BLaER1 (cell line): ENCODE measurements around the gene ACAD11.
"Not testable (repeated sequence)": the region's sequence is repeated elsewhere in the genome, so short reads cannot be mapped to it uniquely, and the experiment has no call there.

ENCODE experiments used
- H3K27ac ChIP-seq: shearing (Covaris generic); formaldehyde crosslinking; 2 replicates; pipeline ENCODE4 v1.8.1; 2022
- H3K27me3 ChIP-seq: shearing (Covaris generic); formaldehyde crosslinking; 2 replicates; pipeline ENCODE4 v1.8.1; 2022
- H3K36me3 ChIP-seq: shearing (Covaris generic); formaldehyde crosslinking; 2 replicates; pipeline ENCODE4 v1.8.1; 2022
- H3K4me1 ChIP-seq: shearing (Covaris generic); formaldehyde crosslinking; 2 replicates; pipeline ENCODE4 v1.8.1; 2022
- H3K4me2 ChIP-seq: shearing (Covaris generic); formaldehyde crosslinking; 2 replicates; pipeline ENCODE4 v1.8.1; 2022
- H3K4me3 ChIP-seq: shearing (Covaris generic); formaldehyde crosslinking; 2 replicates; pipeline ENCODE4 v1.8.1; 2022
- H3K9ac ChIP-seq: shearing (Covaris generic); formaldehyde crosslinking; 2 replicates; pipeline ENCODE4 v1.8.1; 2022
- H3K9me3 ChIP-seq: shearing (Covaris generic); formaldehyde crosslinking; 2 replicates; pipeline ENCODE4 v1.8.1; 2022
- H4K20me1 ChIP-seq: shearing (Covaris generic); formaldehyde crosslinking; 2 replicates; pipeline ENCODE4 v1.8.1; 2022
- Cebpa-rat ChIP-seq: shearing (Covaris generic); IDR thresholded peaks from 2 replicates; pipeline ENCODE4 v1.8.1; 2022

Gene ACAD11

DNA sequence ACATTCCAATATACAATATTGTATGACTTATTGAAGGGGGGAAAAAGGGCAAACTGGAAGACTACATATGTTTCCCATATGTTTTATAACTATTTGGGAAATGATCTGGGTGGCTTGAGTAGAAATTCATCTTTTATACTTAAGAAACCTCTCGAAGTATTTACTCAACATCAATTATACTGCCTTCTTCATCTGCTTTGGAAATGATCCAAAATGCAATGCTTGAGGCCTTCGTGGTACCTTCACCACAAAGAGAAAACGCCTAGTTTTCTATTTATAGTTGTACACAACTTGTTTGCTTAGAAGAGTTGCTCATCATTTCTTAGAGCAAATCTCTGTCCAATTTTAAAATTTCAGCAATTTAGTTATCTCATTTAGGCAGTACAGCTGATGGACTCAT is 43.7 kb downstream of the ACAD11 start:
- Histone ChIP-seq H3K9ac (no peak overlapping the region), H3K27me3 (no peaks in the 10 kb centered on the region), H4K20me1 (no peaks in the 10 kb centered on the region), H3K4me3 (no peak overlapping the region), H3K36me3 (peaks cover 17% of the 10 kb centered on the region), H3K27ac (no peak overlapping the region), H3K9me3 (peaks cover 7% of the 10 kb centered on the region), H3K4me1 (no peaks in the 10 kb centered on the region), H3K4me2 (no peak overlapping the region)
- no peak for TF ChIP-seq Cebpa-rat

DNA sequence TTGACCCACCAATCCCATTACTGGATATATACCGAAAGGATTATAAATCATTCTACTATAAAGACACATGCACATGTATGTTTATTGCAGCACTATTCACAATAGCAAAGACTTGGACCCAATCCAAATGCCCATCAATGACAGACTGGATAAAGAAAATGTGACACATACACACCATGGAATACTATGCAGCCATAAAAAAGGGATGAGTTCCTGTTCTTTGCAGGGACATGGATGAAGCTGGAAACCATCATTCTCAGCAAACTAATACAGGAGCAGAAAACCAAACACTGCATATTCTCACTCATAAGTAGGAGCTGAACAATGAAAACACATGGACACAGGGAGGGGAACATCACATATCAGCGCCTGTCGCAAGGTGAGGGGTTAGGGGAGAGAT is 44.3 kb downstream of the ACAD11 start:
- H3K9ac ChIP-seq, H3K27me3 ChIP-seq, H3K4me3 ChIP-seq, H3K4me1 ChIP-seq, H4K20me1 ChIP-seq, H3K9me3 ChIP-seq, H3K4me2 ChIP-seq, H3K27ac ChIP-seq: not testable (repeated sequence)
- H3K36me3 ChIP-seq, result peaks cover 17% of the 10 kb centered on the region

DNA sequence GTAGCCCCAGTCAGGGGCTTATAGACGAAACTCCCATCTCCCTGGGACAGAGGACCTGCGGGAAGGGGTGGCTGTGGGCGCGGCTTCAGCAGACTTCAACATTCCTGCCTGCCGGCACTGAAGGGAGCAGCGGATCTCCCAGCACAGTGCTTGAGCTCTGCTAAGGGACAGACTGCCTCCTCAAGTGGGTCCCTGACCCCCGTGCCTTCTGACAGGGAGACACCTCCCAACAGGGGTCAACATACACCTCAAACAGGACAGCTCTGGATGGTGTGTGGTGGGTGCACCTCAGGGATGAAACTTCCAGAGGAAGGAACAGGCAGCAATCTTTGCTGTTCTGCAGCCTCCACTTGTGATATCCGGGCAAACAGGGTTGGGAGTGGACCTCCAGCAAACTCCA is 53.0 kb downstream of the ACAD11 start:
- not testable (repeated sequence) for H3K4me1 ChIP-seq, H3K27ac ChIP-seq, H3K9me3 ChIP-seq, H3K4me3 ChIP-seq, H3K4me2 ChIP-seq, H4K20me1 ChIP-seq, H3K27me3 ChIP-seq, H3K9ac ChIP-seq
- peaks cover 15% of the 10 kb centered on the region for H3K36me3 ChIP-seq

DNA sequence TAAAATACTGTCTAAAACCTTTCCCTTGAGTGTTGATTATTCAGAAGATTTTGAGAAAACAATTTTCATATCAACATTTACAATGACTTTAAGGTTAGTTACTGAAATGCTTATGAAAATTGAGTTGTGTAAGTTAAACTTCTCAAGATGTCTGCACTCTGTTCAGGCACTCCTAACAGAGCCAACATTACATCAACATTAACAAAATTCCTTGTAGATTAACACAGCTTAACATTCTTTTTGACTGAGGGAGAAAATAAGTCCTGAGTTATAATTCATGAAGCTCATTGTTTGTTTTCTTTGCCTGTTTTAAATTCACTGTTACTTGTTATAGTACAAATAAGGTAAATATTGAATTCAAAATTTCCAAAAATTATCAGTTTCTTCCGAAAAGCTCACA is 53.5 kb downstream of the ACAD11 start:
- H3K4me3 ChIP-seq, result no peak overlapping the region
- no peak for TF ChIP-seq Cebpa-rat
- no peaks in the 10 kb centered on the region for H3K9me3 ChIP-seq
- no peak overlapping the region for H3K4me2 ChIP-seq
- H3K4me1 ChIP-seq, result no peaks in the 10 kb centered on the region
- H3K27ac ChIP-seq, result no peak overlapping the region
- H3K9ac ChIP-seq, result no peak overlapping the region
- no peaks in the 10 kb centered on the region for H3K27me3 ChIP-seq
- peaks cover 15% of the 10 kb centered on the region for H3K36me3 ChIP-seq
- H4K20me1 ChIP-seq, result no peaks in the 10 kb centered on the region

DNA sequence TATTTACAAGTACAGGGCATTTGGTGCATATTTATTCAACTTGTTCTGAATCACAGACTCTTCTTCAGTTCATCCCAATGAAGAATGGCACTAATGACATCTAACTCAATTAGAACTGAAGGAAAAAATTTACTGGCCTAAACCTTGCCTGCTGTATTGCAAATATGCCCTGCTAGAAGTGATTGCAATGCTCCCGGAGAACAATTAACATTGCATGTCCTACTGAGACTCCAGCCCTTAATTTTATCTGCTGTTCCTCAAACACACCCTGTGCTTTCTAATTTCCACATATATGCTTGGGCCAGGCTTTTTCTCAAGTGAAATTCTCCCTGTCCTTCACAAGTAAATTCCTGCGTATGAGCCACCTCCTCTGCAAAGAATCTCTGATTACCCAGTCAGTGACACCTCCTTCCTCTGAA is 54.2 kb downstream of the ACAD11 start:
- TF ChIP-seq Cebpa-rat, result no peak
- H3K36me3 ChIP-seq, result peaks cover 15% of the 10 kb centered on the region
- no peaks in the 10 kb centered on the region for H3K4me1 ChIP-seq
- no peak overlapping the region for H3K27ac ChIP-seq
- H4K20me1 ChIP-seq, result no peaks in the 10 kb centered on the region
- H3K4me2 ChIP-seq, result no peak overlapping the region
- no peaks in the 10 kb centered on the region for H3K9me3 ChIP-seq
- H3K4me3 ChIP-seq, result no peak overlapping the region
- no peaks in the 10 kb centered on the region for H3K27me3 ChIP-seq
- no peak overlapping the region for H3K9ac ChIP-seq

DNA sequence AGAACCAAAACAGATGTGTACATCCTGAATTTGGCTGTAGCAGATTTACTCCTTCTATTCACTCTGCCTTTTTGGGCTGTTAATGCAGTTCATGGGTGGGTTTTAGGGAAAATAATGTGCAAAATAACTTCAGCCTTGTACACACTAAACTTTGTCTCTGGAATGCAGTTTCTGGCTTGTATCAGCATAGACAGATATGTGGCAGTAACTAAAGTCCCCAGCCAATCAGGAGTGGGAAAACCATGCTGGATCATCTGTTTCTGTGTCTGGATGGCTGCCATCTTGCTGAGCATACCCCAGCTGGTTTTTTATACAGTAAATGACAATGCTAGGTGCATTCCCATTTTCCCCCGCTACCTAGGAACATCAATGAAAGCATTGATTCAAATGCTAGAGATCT is 59.0 kb downstream of the ACAD11 start:
- not testable (repeated sequence) for H3K4me3 ChIP-seq, H3K27me3 ChIP-seq, H3K9ac ChIP-seq, H3K9me3 ChIP-seq, H3K4me2 ChIP-seq, H3K4me1 ChIP-seq, H3K27ac ChIP-seq, H4K20me1 ChIP-seq
- peaks cover 24% of the 10 kb centered on the region for H3K36me3 ChIP-seq

DNA sequence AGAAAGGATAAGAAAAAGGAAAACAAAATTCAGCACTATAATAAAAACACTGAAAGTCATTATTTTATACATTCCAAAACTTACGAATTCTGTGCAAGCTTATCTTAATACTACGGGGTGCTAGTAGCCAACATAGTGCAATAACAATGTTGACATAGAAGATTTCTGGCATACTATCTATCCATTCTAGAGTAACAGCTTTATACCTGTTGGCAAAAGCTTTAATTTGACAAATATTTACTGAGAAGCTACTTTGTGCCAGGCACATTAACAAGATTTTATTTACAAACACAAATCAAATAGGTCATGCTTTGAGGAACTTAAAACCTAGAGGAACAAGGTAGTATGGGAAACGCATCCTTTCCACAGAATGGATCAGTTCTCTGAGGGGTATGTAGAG is 61.4 kb downstream of the ACAD11 start:
- TF ChIP-seq Cebpa-rat, result no peak
- Histone ChIP-seq H3K4me2 (no peak overlapping the region), H3K4me1 (no peaks in the 10 kb centered on the region), H3K9ac (no peak overlapping the region), H3K9me3 (no peaks in the 10 kb centered on the region), H3K36me3 (peaks cover 21% of the 10 kb centered on the region), H3K27ac (no peak overlapping the region), H4K20me1 (no peaks in the 10 kb centered on the region), H3K27me3 (no peaks in the 10 kb centered on the region), H3K4me3 (no peak overlapping the region)

DNA sequence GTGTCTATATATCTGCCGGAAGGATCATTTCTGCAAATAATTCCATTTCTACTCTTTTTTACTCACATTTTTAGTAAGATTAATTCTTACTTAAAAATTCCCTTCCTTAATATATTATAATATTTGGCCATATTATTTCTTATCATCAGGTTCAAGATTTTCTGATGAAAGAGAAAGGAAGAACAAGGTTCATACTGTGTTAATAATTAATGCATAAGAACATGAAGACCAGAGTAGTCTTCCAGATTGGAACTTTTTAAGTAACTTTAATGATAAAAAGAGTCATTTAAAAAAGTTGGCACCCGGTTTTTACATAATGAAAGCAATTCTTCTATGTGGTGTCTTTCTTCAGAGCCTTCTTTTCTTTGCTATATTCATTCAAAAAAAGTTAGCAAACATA is 61.9 kb downstream of the ACAD11 start:
- TF ChIP-seq Cebpa-rat, result no peak
- no peaks in the 10 kb centered on the region for H3K4me1 ChIP-seq
- no peaks in the 10 kb centered on the region for H4K20me1 ChIP-seq
- no peak overlapping the region for H3K27ac ChIP-seq
- no peak overlapping the region for H3K4me2 ChIP-seq
- H3K9me3 ChIP-seq, result no peaks in the 10 kb centered on the region
- no peak overlapping the region for H3K4me3 ChIP-seq
- H3K27me3 ChIP-seq, result no peaks in the 10 kb centered on the region
- H3K9ac ChIP-seq, result no peak overlapping the region
- H3K36me3 ChIP-seq, result peaks cover 16% of the 10 kb centered on the region

DNA sequence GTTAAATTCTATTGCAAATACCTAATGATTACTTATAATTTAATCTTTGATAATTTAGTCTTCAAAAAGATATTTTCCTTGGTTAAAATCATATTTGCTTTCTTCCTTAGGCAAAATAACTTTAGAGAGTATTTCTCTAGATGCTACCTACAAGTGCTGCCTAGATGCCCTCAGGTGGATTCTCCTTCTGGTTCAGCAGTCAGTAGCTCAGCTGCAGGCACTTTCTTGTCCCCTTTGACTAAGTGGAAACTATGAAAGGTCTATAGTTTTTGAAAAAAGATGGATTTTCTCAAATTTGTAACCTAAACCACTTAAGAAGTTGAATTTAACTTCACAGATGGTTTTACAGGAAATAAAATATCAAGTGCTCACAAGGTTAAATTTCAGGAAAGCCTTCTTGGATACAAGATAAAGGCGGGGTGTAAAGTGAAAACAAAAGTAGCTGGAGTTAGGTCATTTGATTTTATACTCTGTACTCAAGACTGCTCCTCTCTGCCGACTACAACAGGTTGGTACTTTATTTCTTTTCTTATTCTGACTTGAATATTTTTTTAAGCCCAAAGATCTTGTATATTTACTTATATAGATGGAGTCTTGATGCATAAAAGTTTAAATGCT is 62.7 kb downstream of the ACAD11 start, which contains the start of gene ACKR4:
TSS of gene ACKR4 (plus strand) at position 455 of the 618 bp plus-strand sequence. CDS start 3,128 bp downstream, outside the sequence.
- H3K9ac ChIP-seq, result no peak within 1 kb of the TSS
- H3K27ac ChIP-seq, result no peak within 1 kb of the TSS
- H3K27me3 ChIP-seq, result no peaks in the 10 kb centered on the region
- no peaks in the 10 kb centered on the region for H3K4me1 ChIP-seq
- H3K4me2 ChIP-seq, result no peak within 1 kb of the TSS
- H4K20me1 ChIP-seq, result no peaks in the 10 kb centered on the region
- no peak within 1 kb of the TSS for H3K4me3 ChIP-seq
- peaks cover 15% of the 10 kb centered on the region for H3K36me3 ChIP-seq
- TF ChIP-seq Cebpa-rat, result no peak
- no peaks in the 10 kb centered on the region for H3K9me3 ChIP-seq

DNA sequence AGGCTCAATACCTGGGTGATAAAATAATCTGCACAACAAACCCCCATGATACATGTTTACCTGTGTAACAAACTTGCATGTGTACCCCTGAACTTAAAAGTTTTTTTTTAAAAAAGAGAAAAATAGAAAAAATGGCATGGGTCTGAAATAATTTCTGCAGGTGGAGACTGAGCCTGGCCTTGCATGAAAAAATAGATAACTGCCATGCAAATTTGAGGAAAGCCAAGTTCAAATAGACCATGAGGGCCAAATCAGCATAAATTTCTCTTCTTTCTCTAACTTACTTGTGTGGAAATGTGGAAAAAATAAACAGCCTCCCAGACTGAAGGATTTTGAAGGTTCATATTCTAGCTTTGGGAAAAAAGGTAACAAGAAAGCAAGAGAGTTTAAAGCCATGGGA is 63.3 kb downstream of the ACAD11 start:
- Histone ChIP-seq H3K27ac (no peak overlapping the region), H3K36me3 (peaks cover 15% of the 10 kb centered on the region), H3K9ac (no peak overlapping the region), H3K4me1 (no peaks in the 10 kb centered on the region), H3K9me3 (no peaks in the 10 kb centered on the region), H3K4me2 (no peak overlapping the region), H4K20me1 (no peaks in the 10 kb centered on the region), H3K4me3 (no peak overlapping the region), H3K27me3 (no peaks in the 10 kb centered on the region)
- TF ChIP-seq Cebpa-rat, result no peak

DNA sequence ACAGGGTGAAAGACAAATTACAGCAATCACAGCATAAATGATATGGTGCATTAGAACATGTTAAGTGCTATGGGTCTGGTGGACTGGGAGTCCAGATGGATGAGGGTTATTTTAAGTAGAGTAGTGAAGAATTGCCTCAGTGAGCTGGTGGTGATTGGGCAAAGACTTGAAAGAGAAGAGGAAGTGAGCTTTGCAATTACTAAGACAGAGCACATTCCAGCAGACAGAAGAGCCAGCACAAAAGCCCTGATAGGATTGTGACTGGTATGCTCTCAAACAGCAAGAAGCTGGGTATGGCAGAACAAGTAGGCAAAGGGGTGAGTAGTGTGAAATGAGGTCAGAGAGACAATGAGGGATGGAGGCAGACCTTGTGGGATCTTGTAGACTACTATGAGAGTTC is 64.6 kb downstream of the ACAD11 start:
- H3K27me3 ChIP-seq, result no peaks in the 10 kb centered on the region
- H3K4me2 ChIP-seq, result no peak overlapping the region
- no peaks in the 10 kb centered on the region for H4K20me1 ChIP-seq
- peaks cover 19% of the 10 kb centered on the region for H3K36me3 ChIP-seq
- H3K9ac ChIP-seq, result no peak overlapping the region
- no peak overlapping the region for H3K27ac ChIP-seq
- H3K4me3 ChIP-seq, result no peak overlapping the region
- TF ChIP-seq Cebpa-rat, result no peak
- no peaks in the 10 kb centered on the region for H3K9me3 ChIP-seq
- H3K4me1 ChIP-seq, result no peaks in the 10 kb centered on the region
